ENCODE measurements around the gene USP35. TPM values are rescaled to one million over a fixed set of nuclear protein-coding genes. Genes with fewer than 3 reads are reported as not detected.

USP35 gene
- total and polyA plus RNA-seq, 2 experiments from 2014 or later: 2.9 to 7.3 TPM

DNA sequence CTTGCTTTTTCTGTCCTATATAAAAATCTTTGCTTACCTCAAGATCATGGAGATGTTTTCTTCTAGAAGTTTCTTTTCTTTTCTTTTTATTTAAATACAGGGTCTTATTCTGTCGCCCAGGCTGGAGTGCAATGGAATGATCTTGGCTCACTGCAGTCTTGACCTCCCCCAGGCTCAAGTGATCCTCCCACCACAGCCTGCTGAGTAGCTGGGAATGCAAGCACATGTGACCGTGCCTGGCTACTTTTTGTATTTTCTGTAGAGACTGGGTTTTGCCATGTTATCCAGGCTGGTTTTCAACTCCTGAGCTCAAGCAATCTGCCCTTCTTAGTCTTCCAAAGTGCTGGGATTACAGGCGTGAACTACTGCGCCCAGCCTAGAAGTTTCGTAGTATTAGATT lies 45.3 kb downstream of the USP35 start:
- WGBS (ENCODE audit: low lambda C conversion rate, missing lambda C conversion rate): 88% methylated on average over 5 of the region's 5 CpGs
- no peaks in the 10 kb centered on the region for H3K9me2 ChIP-seq (replicated peaks; ENCODE audit: insufficient read depth)
- no peak overlapping the region for H3K27ac ChIP-seq
- H4K20me1 ChIP-seq (ENCODE audit: insufficient read depth, poor library complexity, severe bottlenecking): no peaks in the 10 kb centered on the region
- DNase-seq (ENCODE audit: low spot score): no peak
- H3K4me3 ChIP-seq: no peak overlapping the region
- H3K4me2 ChIP-seq: no peak overlapping the region
- no peaks in the 10 kb centered on the region for H3K27me3 ChIP-seq
- no peaks in the 10 kb centered on the region for H3K4me1 ChIP-seq (ENCODE audit: insufficient read depth)
- H3K79me2 ChIP-seq: no peaks in the 10 kb centered on the region
- H3K36me3 ChIP-seq (replicated peaks; ENCODE audit: insufficient read depth, low read depth): no peaks in the 10 kb centered on the region
- H2AFZ ChIP-seq: no peak overlapping the region
- no peak for TF ChIP-seq EZH2 (IDR thresholded peaks at IDR 0.05; ENCODE audit: borderline replicate concordance)
- TF ChIP-seq, protein P1, sequence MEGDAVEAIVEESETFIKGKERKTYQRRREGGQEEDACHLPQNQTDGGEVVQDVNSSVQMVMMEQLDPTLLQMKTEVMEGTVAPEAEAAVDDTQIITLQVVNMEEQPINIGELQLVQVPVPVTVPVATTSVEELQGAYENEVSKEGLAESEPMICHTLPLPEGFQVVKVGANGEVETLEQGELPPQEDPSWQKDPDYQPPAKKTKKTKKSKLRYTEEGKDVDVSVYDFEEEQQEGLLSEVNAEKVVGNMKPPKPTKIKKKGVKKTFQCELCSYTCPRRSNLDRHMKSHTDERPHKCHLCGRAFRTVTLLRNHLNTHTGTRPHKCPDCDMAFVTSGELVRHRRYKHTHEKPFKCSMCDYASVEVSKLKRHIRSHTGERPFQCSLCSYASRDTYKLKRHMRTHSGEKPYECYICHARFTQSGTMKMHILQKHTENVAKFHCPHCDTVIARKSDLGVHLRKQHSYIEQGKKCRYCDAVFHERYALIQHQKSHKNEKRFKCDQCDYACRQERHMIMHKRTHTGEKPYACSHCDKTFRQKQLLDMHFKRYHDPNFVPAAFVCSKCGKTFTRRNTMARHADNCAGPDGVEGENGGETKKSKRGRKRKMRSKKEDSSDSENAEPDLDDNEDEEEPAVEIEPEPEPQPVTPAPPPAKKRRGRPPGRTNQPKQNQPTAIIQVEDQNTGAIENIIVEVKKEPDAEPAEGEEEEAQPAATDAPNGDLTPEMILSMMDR (IDR thresholded peaks at IDR 0.05; ENCODE audit: poor library complexity): no peak
- TF ChIP-seq EZH2phosphoT487 (IDR thresholded peaks at IDR 0.05; ENCODE audit: low read depth, severe bottlenecking, unreplicated experiment): no peak
- no peaks in the 10 kb centered on the region for H3K9me3 ChIP-seq (ENCODE audit: low read depth)

DNA sequence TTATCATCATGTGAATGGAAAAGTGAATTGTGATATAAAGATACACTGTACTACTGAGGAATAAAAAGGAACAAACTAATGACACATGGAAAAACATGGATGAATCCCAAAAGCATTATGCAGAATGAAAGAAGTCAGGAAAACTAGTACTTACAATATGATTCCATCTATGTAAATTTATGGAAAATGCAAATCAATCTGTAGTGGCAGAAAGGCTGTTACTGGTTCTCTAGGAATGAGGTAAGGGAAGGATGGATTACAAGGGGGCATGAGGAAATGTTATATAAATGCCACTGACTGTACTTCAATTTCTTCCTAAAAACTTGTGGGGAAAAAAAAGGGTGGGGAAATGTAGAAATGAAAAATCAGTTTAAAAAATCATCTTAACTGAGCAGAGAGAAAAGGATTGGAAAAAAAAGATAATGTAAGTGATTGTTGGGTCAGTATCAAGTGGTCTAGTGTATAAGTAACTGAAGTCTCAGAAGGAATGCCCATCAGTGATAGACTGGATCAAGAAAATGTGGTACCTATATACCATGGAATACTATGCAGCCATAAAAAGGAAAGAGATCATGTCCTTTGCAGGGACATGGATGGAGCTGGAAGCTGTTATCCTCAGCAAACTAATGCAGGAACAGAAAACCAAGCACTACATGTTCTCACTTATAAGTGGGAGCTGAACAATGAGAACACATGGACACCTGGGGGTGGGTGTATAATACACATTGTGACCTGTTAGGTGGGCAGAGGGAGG lies 48.8 kb downstream of the USP35 start:
- Histone ChIP-seq H3K4me2 (no peak overlapping the region), H3K4me3 (no peak overlapping the region), H3K4me1 (ENCODE audit: insufficient read depth) (no peaks in the 10 kb centered on the region), H3K9me3 (ENCODE audit: low read depth) (peaks cover 4% of the 10 kb centered on the region), H3K79me2 (peaks cover 3% of the 10 kb centered on the region), H4K20me1 (ENCODE audit: insufficient read depth, poor library complexity, severe bottlenecking) (no peaks in the 10 kb centered on the region), H3K9me2 (replicated peaks; ENCODE audit: insufficient read depth) (no peaks in the 10 kb centered on the region), H3K27me3 (no peaks in the 10 kb centered on the region), H3K36me3 (replicated peaks; ENCODE audit: insufficient read depth, low read depth) (no peaks in the 10 kb centered on the region), H2AFZ (no peak overlapping the region), H3K27ac (no peak overlapping the region)
- TF ChIP-seq, protein P1 (IDR thresholded peaks at IDR 0.05; ENCODE audit: poor library complexity): no peak
- TF ChIP-seq EZH2phosphoT487 (IDR thresholded peaks at IDR 0.05; ENCODE audit: low read depth, severe bottlenecking, unreplicated experiment): no peak
- TF ChIP-seq EZH2 (IDR thresholded peaks at IDR 0.05; ENCODE audit: borderline replicate concordance): no peak
- DNase-seq (ENCODE audit: low spot score): no peak

GRCh38 chr11:78239781-78240180 lies 51.1 kb downstream of the USP35 start:
- WGBS (ENCODE audit: low lambda C conversion rate, missing lambda C conversion rate): 100% methylated on average over 1 of the region's 1 CpG
- Histone ChIP-seq H3K9me3 (ENCODE audit: low read depth) (peaks cover 4% of the 10 kb centered on the region), H3K79me2 (peaks cover 3% of the 10 kb centered on the region)

More at GRCh38 chr11:78239781-78240180, 51.1 kb downstream of the USP35 start:
- no peak overlapping the region for H3K27ac ChIP-seq
- no peak overlapping the region for H3K4me2 ChIP-seq
- H3K9me2 ChIP-seq (replicated peaks; ENCODE audit: insufficient read depth): no peaks in the 10 kb centered on the region
- TF ChIP-seq EZH2 (IDR thresholded peaks at IDR 0.05; ENCODE audit: borderline replicate concordance): no peak
- TF ChIP-seq, protein P1 (IDR thresholded peaks at IDR 0.05; ENCODE audit: poor library complexity): no peak
- TF ChIP-seq EZH2phosphoT487 (IDR thresholded peaks at IDR 0.05; ENCODE audit: low read depth, severe bottlenecking, unreplicated experiment): no peak
- H4K20me1 ChIP-seq (ENCODE audit: insufficient read depth, poor library complexity, severe bottlenecking): no peaks in the 10 kb centered on the region
- DNase-seq (ENCODE audit: low spot score): no peak
- no peaks in the 10 kb centered on the region for H3K4me1 ChIP-seq (ENCODE audit: insufficient read depth)
- H3K4me3 ChIP-seq: no peak overlapping the region
- H2AFZ ChIP-seq: no peak overlapping the region
- no peaks in the 10 kb centered on the region for H3K27me3 ChIP-seq
- no peaks in the 10 kb centered on the region for H3K36me3 ChIP-seq (replicated peaks; ENCODE audit: insufficient read depth, low read depth)

All from hepatocyte (in vitro differentiated cells).